CD4-positive, CD25-positive, alpha-beta regulatory T cell (primary cell): Measurements from ENCODE around the gene GZMH. TPM values are rescaled to one million over a fixed set of nuclear protein-coding genes. Genes with fewer than 3 reads are reported as not detected.

Experiments
- ATAC-seq, 2 donors: fragments of 150-1000 bp; cut with Tn5 transposase; one replicate each; pipeline ENCODE4 v1.10.0; 2021; ENCODE audit warnings: low read depth in 2 of 2, moderate number of reproducible peaks in 2 of 2, moderate library complexity in 1 of 2
- DNase-seq, 3 donors: peaks; one replicate each; pipeline versions ENCODE4 v3.0.0 to v3.0.0-alpha.2; 2012 to 2022; ENCODE audit warnings: mixed read lengths in 1 of 3
- H3K27ac ChIP-seq: one replicate; pipeline ENCODE4 v1.7.0; 2013; ENCODE audit warnings: mild to moderate bottlenecking, low read length; ENCODE audit not compliant: insufficient read depth, poor library complexity, severe bottlenecking
- H3K27me3 ChIP-seq: one replicate; pipeline ENCODE4 v1.7.0; 2013; ENCODE audit warnings: low read length; ENCODE audit not compliant: control insufficient read depth, insufficient read depth
- H3K36me3 ChIP-seq: one replicate; pipeline ENCODE4 v1.7.0; 2013; ENCODE audit warnings: mild to moderate bottlenecking, low read length, moderate library complexity; ENCODE audit not compliant: control insufficient read depth, insufficient read depth
- H3K4me1 ChIP-seq: 2 replicates; pipeline ENCODE4 v1.7.0; 2013; ENCODE audit warnings: mild to moderate bottlenecking, low read length; ENCODE audit not compliant: insufficient read depth, control insufficient read depth, poor library complexity, severe bottlenecking
- H3K4me3 ChIP-seq: one replicate; pipeline ENCODE4 v1.7.0; 2013; ENCODE audit warnings: low read depth, mild to moderate bottlenecking, low read length, moderate library complexity
- H3K9me3 ChIP-seq, 2 experiments: 1 replicate in 1 of 2; 2 replicates in 1 of 2; pipeline ENCODE4 v1.7.0; 2013; ENCODE audit warnings: low read length in 2 of 2, mild to moderate bottlenecking in 1 of 2, moderate library complexity in 1 of 2; ENCODE audit not compliant: control insufficient read depth in 2 of 2
- H3K27ac Mint-ChIP-seq, 3 donors: one replicate each; pipeline ENCODE4 v1.8.0; 2020 to 2022; ENCODE audit warnings: mild to moderate bottlenecking in 3 of 3, mixed read lengths in 3 of 3, moderate library complexity in 2 of 3
- H3K27me3 Mint-ChIP-seq: one replicate; pipeline ENCODE4 v1.8.0; 2022; ENCODE audit warnings: mild to moderate bottlenecking, mixed read lengths
- H3K36me3 Mint-ChIP-seq: one replicate; pipeline ENCODE4 v1.8.0; 2020; ENCODE audit warnings: mixed read lengths
- H3K4me1 Mint-ChIP-seq, 4 donors: one replicate each; pipeline ENCODE4 v1.8.0; 2020 to 2022; ENCODE audit warnings: mixed read lengths in 4 of 4, mild to moderate bottlenecking in 1 of 4
- H3K4me3 Mint-ChIP-seq, 4 donors: one replicate each; pipeline ENCODE4 v1.8.0; 2020 to 2022; ENCODE audit warnings: mild to moderate bottlenecking in 4 of 4, mixed read lengths in 4 of 4, moderate library complexity in 3 of 4
- H3K9me3 Mint-ChIP-seq, 7 donors: one replicate each; pipeline ENCODE4 v1.8.0; 2020 to 2022; ENCODE audit warnings: mixed read lengths in 7 of 7, mild to moderate bottlenecking in 3 of 7, moderate library complexity in 2 of 7
- polyA plus RNA-seq, 4 donors: library from polyadenylated mRNA; unstranded; fragments of 300-500 nt; fragmentation: Illumina TruSeq; gene quantifications; one replicate each; pipeline ENCODE4 v1.2.3, GENCODE V29; 2021
- total RNA-seq: library from RNA; stranded (reverse); gene quantifications from one replicate; pipeline ENCODE4 v1.2.3, GENCODE V29; 2022

Gene GZMH
- total and polyA plus RNA-seq, 5 donors from 2014 or later: 0.38 to 0.86 (median 0.55) TPM

GRCh38 chr14:24612196-24612595 lies 2.7 kb upstream of the GZMH start:
- no peaks in the 10 kb centered on the region for H3K36me3 Mint-ChIP-seq
- no peak for ATAC-seq
- no peaks in the 10 kb centered on the region for H3K4me1 Mint-ChIP-seq

GRCh38 chr14:24607635-24608514 lies 1.6 kb downstream of the GZMH start:
- H3K4me3 ChIP-seq: no peak overlapping the region
- H3K36me3 ChIP-seq: no peaks in the 10 kb centered on the region
- Mint-ChIP-seq H3K9me3 (peaks cover 0 to 3% (median 0%) of the 10 kb centered on the region in 7 donors), H3K4me3 (no peak overlapping the region), H3K36me3 (no peaks in the 10 kb centered on the region), H3K27me3 (peaks cover 14% of the 10 kb centered on the region), H3K27ac (peak overlapping the region in 2 of 3 donors; percentile 27 to 55), H3K4me1 (peaks cover 0 to 8% (median 3%) of the 10 kb centered on the region in 4 donors)
- ATAC-seq (no peak), DNase-seq (no peak)
- no peaks in the 10 kb centered on the region for H3K27me3 ChIP-seq
- no peaks in the 10 kb centered on the region for H3K9me3 ChIP-seq
- no peak overlapping the region for H3K27ac ChIP-seq
- H3K4me1 ChIP-seq: no peaks in the 10 kb centered on the region

More at GRCh38 chr14:24612196-24612595, 2.7 kb upstream of the GZMH start:
- no peaks in the 10 kb centered on the region for H3K4me1 ChIP-seq
- Mint-ChIP-seq H3K4me3 (no peak overlapping the region), H3K9me3 (peaks cover 0 to 2% (median 0%) of the 10 kb centered on the region in 7 donors), H3K27ac (no peak overlapping the region), H3K27me3 (peaks cover 24% of the 10 kb centered on the region)
- no peak for DNase-seq
- no peak overlapping the region for H3K27ac ChIP-seq
- H3K9me3 ChIP-seq: no peaks in the 10 kb centered on the region
- H3K27me3 ChIP-seq: peaks cover 4% of the 10 kb centered on the region
- no peak overlapping the region for H3K4me3 ChIP-seq
- H3K36me3 ChIP-seq: no peaks in the 10 kb centered on the region

GRCh38 chr14:24607081-24607480 lies 2.4 kb downstream of the GZMH start:
- Histone ChIP-seq H3K27ac (no peak overlapping the region), H3K36me3 (no peaks in the 10 kb centered on the region), H3K27me3 (no peaks in the 10 kb centered on the region), H3K9me3 (no peaks in the 10 kb centered on the region), H3K4me3 (no peak overlapping the region), H3K4me1 (no peaks in the 10 kb centered on the region)
- no peak overlapping the region for H3K27ac Mint-ChIP-seq
- peaks cover 0 to 3% (median 0%) of the 10 kb centered on the region in 7 donors for H3K9me3 Mint-ChIP-seq
- H3K27me3 Mint-ChIP-seq: peaks cover 8% of the 10 kb centered on the region
- DNase-seq (no peak), ATAC-seq (peak; percentile 14 to 18)
- H3K36me3 Mint-ChIP-seq: no peaks in the 10 kb centered on the region
- peaks cover 0 to 8% (median 3%) of the 10 kb centered on the region in 4 donors for H3K4me1 Mint-ChIP-seq
- no peak overlapping the region for H3K4me3 Mint-ChIP-seq

- no peak overlapping the region for H3K4me3 Mint-ChIP-seq
- peaks cover 0 to 8% (median 3%) of the 10 kb centered on the region in 4 donors for H3K4me1 Mint-ChIP-seq
- H3K36me3 ChIP-seq: no peaks in the 10 kb centered on the region
- ATAC-seq (no peak), DNase-seq (no peak)
- H3K27me3 ChIP-seq: no peaks in the 10 kb centered on the region
- H3K36me3 Mint-ChIP-seq: no peaks in the 10 kb centered on the region
- H3K27ac Mint-ChIP-seq: no peak overlapping the region
- H3K27ac ChIP-seq: no peak overlapping the region
- peaks cover 5% of the 10 kb centered on the region for H3K27me3 Mint-ChIP-seq
- H3K9me3 ChIP-seq: no peaks in the 10 kb centered on the region
- no peaks in the 10 kb centered on the region for H3K4me1 ChIP-seq
- no peak overlapping the region for H3K4me3 ChIP-seq
- peaks cover 0 to 3% (median 0%) of the 10 kb centered on the region in 7 donors for H3K9me3 Mint-ChIP-seq
These were observed 3.2 kb downstream of the GZMH start for GRCh38 chr14:24606297-24606696.

- Mint-ChIP-seq H3K36me3 (no peaks in the 10 kb centered on the region), H3K4me3 (peak overlapping the region in 1 of 4 donors; percentile 5), H3K4me1 (peaks cover 0 to 8% (median 3%) of the 10 kb centered on the region in 4 donors), H3K27ac (peak overlapping the region in 2 of 3 donors; percentile 80 to 91), H3K9me3 (peaks cover 0 to 3% (median 0%) of the 10 kb centered on the region in 7 donors), H3K27me3 (peaks cover 5% of the 10 kb centered on the region)
- DNase-seq: peak; percentile 13 to 63 (median 42)
- Histone ChIP-seq H3K4me1 (no peaks in the 10 kb centered on the region), H3K27ac (no peak overlapping the region), H3K4me3 (no peak overlapping the region), H3K27me3 (no peaks in the 10 kb centered on the region), H3K9me3 (no peaks in the 10 kb centered on the region), H3K36me3 (no peaks in the 10 kb centered on the region)
- ATAC-seq: peak; percentile 73 to 74
These were observed 3.9 kb downstream of the GZMH start for GRCh38 chr14:24605435-24606190.

- peaks cover 0 to 44% (median 11%) of the 10 kb centered on the region in 7 donors for H3K9me3 Mint-ChIP-seq
- Histone ChIP-seq H3K27ac (no peak overlapping the region), H3K36me3 (no peaks in the 10 kb centered on the region), H3K27me3 (no peaks in the 10 kb centered on the region), H3K4me1 (no peaks in the 10 kb centered on the region), H3K9me3 (peaks cover 0 to 9% of the 10 kb centered on the region in 2 experiments), H3K4me3 (no peak overlapping the region)
- DNase-seq: no peak
- H3K36me3 Mint-ChIP-seq: no peaks in the 10 kb centered on the region
- no peaks in the 10 kb centered on the region for H3K4me1 Mint-ChIP-seq
- no peak overlapping the region for H3K4me3 Mint-ChIP-seq
- peaks cover 28% of the 10 kb centered on the region for H3K27me3 Mint-ChIP-seq
- no peak overlapping the region for H3K27ac Mint-ChIP-seq
- no peak for ATAC-seq
These were observed 12.1 kb downstream of the GZMH start for GRCh38 chr14:24597403-24597802.

- no peak for DNase-seq
- Mint-ChIP-seq H3K4me3 (no peak overlapping the region), H3K36me3 (no peaks in the 10 kb centered on the region), H3K27ac (no peak overlapping the region), H3K9me3 (peaks cover 0 to 44% (median 12%) of the 10 kb centered on the region in 7 donors), H3K27me3 (peaks cover 26% of the 10 kb centered on the region), H3K4me1 (no peaks in the 10 kb centered on the region)
- Histone ChIP-seq H3K4me1 (no peaks in the 10 kb centered on the region), H3K9me3 (peaks cover 0 to 9% of the 10 kb centered on the region in 2 experiments), H3K27ac (no peak overlapping the region), H3K36me3 (no peaks in the 10 kb centered on the region), H3K27me3 (no peaks in the 10 kb centered on the region), H3K4me3 (no peak overlapping the region)
- ATAC-seq: no peak
These were observed 14.2 kb downstream of the GZMH start for GRCh38 chr14:24595073-24595808.
